Measurements from ENCODE around the gene PRKG1. TPM values are rescaled to one million over a fixed set of nuclear protein-coding genes. Genes with fewer than 3 reads are reported as not detected.

The PRKG1 gene
- total and polyA plus RNA-seq, 2 donors (not counting 1 experiment from before 2014, with no cell fraction given), result not detected

DNA sequence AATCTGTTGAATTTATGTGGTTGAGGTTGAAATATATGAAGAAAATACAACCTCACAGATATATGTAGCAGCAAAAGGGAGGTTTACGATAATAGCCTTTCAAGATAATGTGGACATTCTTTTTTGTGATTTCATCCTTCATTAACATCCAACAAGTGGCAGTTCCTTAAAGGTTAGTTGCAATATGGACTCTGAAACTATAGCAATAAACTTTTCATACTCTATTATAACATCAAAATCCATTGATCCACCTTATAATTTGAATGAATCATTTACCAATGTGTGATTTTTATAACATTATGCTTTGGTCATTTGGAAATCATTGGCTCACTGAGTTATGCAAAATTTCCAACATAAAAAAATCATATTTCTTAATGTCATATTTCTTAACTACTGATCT lies 825.9 kb downstream of the PRKG1 start:
- Mint-ChIP-seq H3K4me3 (no peak overlapping the region), H3K27ac (no peak overlapping the region), H3K27me3 (no peaks in the 10 kb centered on the region), H3K9me3 (ENCODE audit: insufficient read depth) (no peaks in the 10 kb centered on the region), H3K4me1 (no peaks in the 10 kb centered on the region)
- TF ChIP-seq, protein P1, sequence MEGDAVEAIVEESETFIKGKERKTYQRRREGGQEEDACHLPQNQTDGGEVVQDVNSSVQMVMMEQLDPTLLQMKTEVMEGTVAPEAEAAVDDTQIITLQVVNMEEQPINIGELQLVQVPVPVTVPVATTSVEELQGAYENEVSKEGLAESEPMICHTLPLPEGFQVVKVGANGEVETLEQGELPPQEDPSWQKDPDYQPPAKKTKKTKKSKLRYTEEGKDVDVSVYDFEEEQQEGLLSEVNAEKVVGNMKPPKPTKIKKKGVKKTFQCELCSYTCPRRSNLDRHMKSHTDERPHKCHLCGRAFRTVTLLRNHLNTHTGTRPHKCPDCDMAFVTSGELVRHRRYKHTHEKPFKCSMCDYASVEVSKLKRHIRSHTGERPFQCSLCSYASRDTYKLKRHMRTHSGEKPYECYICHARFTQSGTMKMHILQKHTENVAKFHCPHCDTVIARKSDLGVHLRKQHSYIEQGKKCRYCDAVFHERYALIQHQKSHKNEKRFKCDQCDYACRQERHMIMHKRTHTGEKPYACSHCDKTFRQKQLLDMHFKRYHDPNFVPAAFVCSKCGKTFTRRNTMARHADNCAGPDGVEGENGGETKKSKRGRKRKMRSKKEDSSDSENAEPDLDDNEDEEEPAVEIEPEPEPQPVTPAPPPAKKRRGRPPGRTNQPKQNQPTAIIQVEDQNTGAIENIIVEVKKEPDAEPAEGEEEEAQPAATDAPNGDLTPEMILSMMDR (IDR thresholded peaks at IDR 0.05), result no peak
- TF ChIP-seq EZH2 (IDR thresholded peaks at IDR 0.05; ENCODE audit: borderline replicate concordance, insufficient read depth, low read depth, low read length, poor library complexity, severe bottlenecking), result no peak
- H2AFZ ChIP-seq (ENCODE audit: insufficient read depth, low read depth, low read length, poor library complexity, severe bottlenecking), result no peak overlapping the region
- no peak overlapping the region for H3K4me3 ChIP-seq (ENCODE audit: control extremely low read depth in 1 of 5, extremely low read depth in 1 of 5, insufficient read depth in 1 of 5, low read depth in 2 of 5, low read length in 4 of 5)
- H3K9me3 ChIP-seq (ENCODE audit: control extremely low read depth in 1 of 3, control insufficient read depth in 2 of 3, insufficient read depth in 1 of 3, low read length in 2 of 3), result no peaks in the 10 kb centered on the region
- H3K4me2 ChIP-seq (replicated peaks; ENCODE audit: low read depth, low read length, poor library complexity, severe bottlenecking), result no peak overlapping the region
- no peaks in the 10 kb centered on the region for H4K20me1 ChIP-seq (ENCODE audit: control insufficient read depth, insufficient read depth, low read length, poor library complexity, severe bottlenecking)
- DNase-seq (no peak), ATAC-seq (ENCODE audit: low read depth) (no peak)
- POLR2A ChIA-PET, result no interaction called here
- no peaks in the 10 kb centered on the region for H3K27me3 ChIP-seq (replicated peaks in 1 of 4; ENCODE audit: control extremely low read depth in 1 of 4, control insufficient read depth in 3 of 4, insufficient read depth in 4 of 4, low read length in 3 of 4)
- WGBS (ENCODE audit: insufficient coverage), result no CpG with 5 or more reads among the region's 1 CpG
- intact Hi-C loops (cut with micrococcal nuclease), result no loop called here
- no peak overlapping the region for H3K27ac ChIP-seq (ENCODE audit: low read length in 2 of 2)
- H3K9ac ChIP-seq (ENCODE audit: low read length), result no peak overlapping the region
- CTCF ChIA-PET, result no interaction called here
- no peaks in the 10 kb centered on the region for H3K79me2 ChIP-seq (ENCODE audit: control insufficient read depth, insufficient read depth, low read length)
- H3K4me1 ChIP-seq (ENCODE audit: control insufficient read depth in 2 of 2, insufficient read depth in 2 of 2, low read length in 2 of 2), result no peaks in the 10 kb centered on the region
- no peaks in the 10 kb centered on the region for H3K36me3 ChIP-seq (replicated peaks in 1 of 2; ENCODE audit: control extremely low read depth in 1 of 2, control insufficient read depth in 1 of 2, extremely low read depth in 1 of 2, insufficient read depth in 2 of 2, low read length in 1 of 2)

DNA sequence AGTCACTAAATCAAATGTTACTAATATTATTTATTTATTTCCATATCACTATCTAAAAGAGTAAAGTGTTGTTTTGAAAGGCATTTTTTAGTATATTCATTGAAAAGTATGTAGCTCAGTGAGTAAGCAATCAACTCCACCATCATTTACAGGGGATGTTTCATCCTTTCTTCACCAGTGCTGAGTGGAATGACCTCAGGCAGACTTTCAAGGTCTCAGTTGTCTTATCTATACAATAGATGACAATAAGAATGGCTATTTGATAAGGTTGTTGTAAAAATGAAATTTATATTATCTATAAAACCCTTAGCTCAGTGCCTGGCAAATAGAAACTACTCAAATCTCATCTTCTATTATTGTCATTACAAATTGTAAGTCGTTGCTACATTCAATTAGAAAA lies 829.4 kb downstream of the PRKG1 start:
- Histone ChIP-seq H3K4me2 (replicated peaks; ENCODE audit: low read depth, low read length, poor library complexity, severe bottlenecking) (no peak overlapping the region), H3K4me3 (ENCODE audit: control extremely low read depth in 1 of 5, extremely low read depth in 1 of 5, insufficient read depth in 1 of 5, low read depth in 2 of 5, low read length in 4 of 5) (no peak overlapping the region), H3K9me3 (ENCODE audit: control extremely low read depth in 1 of 3, control insufficient read depth in 2 of 3, insufficient read depth in 1 of 3, low read length in 2 of 3) (no peaks in the 10 kb centered on the region), H3K36me3 (replicated peaks in 1 of 2; ENCODE audit: control extremely low read depth in 1 of 2, control insufficient read depth in 1 of 2, extremely low read depth in 1 of 2, insufficient read depth in 2 of 2, low read length in 1 of 2) (no peaks in the 10 kb centered on the region), H3K9ac (ENCODE audit: low read length) (no peak overlapping the region), H3K27ac (ENCODE audit: low read length in 2 of 2) (no peak overlapping the region), H2AFZ (ENCODE audit: insufficient read depth, low read depth, low read length, poor library complexity, severe bottlenecking) (no peak overlapping the region), H4K20me1 (ENCODE audit: control insufficient read depth, insufficient read depth, low read length, poor library complexity, severe bottlenecking) (no peaks in the 10 kb centered on the region), H3K4me1 (ENCODE audit: control insufficient read depth in 2 of 2, insufficient read depth in 2 of 2, low read length in 2 of 2) (no peaks in the 10 kb centered on the region), H3K79me2 (ENCODE audit: control insufficient read depth, insufficient read depth, low read length) (no peaks in the 10 kb centered on the region), H3K27me3 (replicated peaks in 1 of 4; ENCODE audit: control extremely low read depth in 1 of 4, control insufficient read depth in 3 of 4, insufficient read depth in 4 of 4, low read length in 3 of 4) (no peaks in the 10 kb centered on the region)
- WGBS (ENCODE audit: insufficient coverage), result no CpG with 5 or more reads among the region's 1 CpG
- H3K4me3 Mint-ChIP-seq, result no peak overlapping the region
- no peaks in the 10 kb centered on the region for H3K9me3 Mint-ChIP-seq (ENCODE audit: insufficient read depth)
- TF ChIP-seq, protein P1 (IDR thresholded peaks at IDR 0.05), result no peak
- TF ChIP-seq EZH2 (IDR thresholded peaks at IDR 0.05; ENCODE audit: borderline replicate concordance, insufficient read depth, low read depth, low read length, poor library complexity, severe bottlenecking), result no peak
- no peak for DNase-seq
- peaks cover 4% of the 10 kb centered on the region for H3K27me3 Mint-ChIP-seq
- ChIA-PET POLR2A (no interaction called here), CTCF (no interaction called here)
- no peaks in the 10 kb centered on the region for H3K4me1 Mint-ChIP-seq
- intact Hi-C loops (cut with micrococcal nuclease), result no loop called here
- no peak overlapping the region for H3K27ac Mint-ChIP-seq
- no peak for ATAC-seq (ENCODE audit: low read depth)

Measured in B cell (primary cell).